ENCODE measurements around the gene DLG2. TPM values are rescaled to one million over a fixed set of nuclear protein-coding genes. Genes with fewer than 3 reads are reported as not detected.

The DLG2 gene
- polyA plus RNA-seq, 6 donors from 2014 or later: 0.93 to 2.4 (median 1.3) TPM

DNA sequence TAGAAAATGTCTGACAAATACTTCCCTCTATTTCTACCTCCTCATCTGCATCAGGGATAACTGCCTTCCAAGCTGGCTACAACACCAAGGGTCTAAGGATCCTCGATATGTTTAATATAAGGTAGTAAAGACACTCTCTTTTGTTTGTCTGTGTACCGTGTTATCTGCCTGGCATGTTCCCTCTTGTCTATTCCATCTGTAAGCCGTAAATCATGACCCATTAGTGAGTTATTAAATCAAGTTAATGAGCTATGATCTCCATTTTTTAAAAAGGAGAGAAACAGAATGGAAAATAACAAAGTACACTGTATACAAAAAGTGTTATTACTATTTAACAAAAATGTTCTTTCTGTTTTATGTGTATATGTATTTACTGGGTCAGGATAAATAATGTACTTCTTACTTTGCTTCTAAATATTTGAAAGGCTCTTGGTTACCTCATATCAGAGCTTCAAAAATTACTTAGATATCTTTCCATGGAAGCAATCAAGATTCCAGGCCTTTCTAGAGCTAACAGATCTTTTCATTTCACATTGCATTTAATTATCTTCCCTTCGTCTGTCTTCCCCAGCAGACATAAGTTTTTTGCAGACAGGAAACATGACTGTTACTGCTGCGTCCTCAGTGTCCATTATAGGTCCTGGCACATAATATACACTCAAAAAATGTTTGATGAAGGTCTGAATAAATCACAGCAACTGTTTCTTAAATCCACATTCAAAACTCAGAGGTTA, 1998.4 kb downstream of the DLG2 start:
- Mint-ChIP-seq H3K36me3 (no peaks in the 10 kb centered on the region), H3K27ac (no peak overlapping the region), H3K27me3 (peaks cover 5 to 27% (median 14%) of the 10 kb centered on the region in 3 donors), H3K4me1 (no peaks in the 10 kb centered on the region), H3K4me3 (no peak overlapping the region), H3K9me3 (peaks cover 0 to 2% (median 0%) of the 10 kb centered on the region in 7 donors)
- ATAC-seq (ENCODE audit: low read depth in 2 of 2) (no peak), DNase-seq (no peak)

DNA sequence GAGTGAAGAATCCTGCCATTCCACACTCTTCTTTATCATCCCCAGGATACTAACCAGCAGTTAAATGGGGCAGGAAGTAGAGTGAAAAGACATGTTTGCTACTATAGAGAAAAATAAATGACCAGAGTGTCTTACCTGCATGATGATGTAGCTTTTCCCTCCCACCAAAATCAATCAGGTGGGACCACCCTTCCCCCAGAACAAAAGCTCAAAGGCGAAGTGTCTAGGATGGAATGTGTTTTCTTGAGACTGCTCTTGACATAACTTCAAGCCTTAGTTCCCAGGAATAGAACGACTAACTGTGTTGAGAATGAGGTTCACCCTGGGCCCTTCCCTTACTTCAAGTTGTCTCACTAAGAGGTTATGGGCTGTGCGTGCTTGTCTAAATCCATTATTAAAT, 2001.8 kb downstream of the DLG2 start:
- no peak overlapping the region for H3K4me3 Mint-ChIP-seq
- ATAC-seq (ENCODE audit: low read depth in 2 of 2): no peak
- peaks cover 0 to 2% (median 0%) of the 10 kb centered on the region in 7 donors for H3K9me3 Mint-ChIP-seq

DNA sequence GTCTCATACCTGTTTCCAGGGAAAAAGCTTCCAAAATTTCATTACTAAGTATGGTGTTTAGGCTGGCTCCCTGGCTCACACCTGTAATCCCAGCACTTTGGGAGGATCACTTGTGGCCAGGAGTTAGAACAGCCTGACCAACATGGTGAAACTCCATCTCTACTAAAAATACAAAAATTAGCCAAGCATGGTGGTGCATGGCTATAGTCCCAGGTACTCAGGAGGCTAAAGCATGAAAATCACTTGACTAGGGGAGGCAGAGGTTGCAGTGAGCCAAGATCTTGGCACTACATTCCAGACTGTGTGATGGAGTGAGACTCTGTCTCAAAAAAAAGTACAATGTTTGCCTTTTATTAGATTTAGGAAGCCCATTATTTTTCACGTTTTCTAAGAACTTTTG, 2009.5 kb downstream of the DLG2 start:
- Mint-ChIP-seq H3K9me3 (no peaks in the 10 kb centered on the region), H3K4me3 (no peak overlapping the region), H3K27ac (no peak overlapping the region)

More for the DNA sequence above, 2001.8 kb downstream of the DLG2 start:
- Mint-ChIP-seq H3K36me3 (no peaks in the 10 kb centered on the region), H3K27me3 (peaks cover 5 to 18% (median 12%) of the 10 kb centered on the region in 3 donors), H3K4me1 (no peaks in the 10 kb centered on the region), H3K27ac (no peak overlapping the region)
- DNase-seq: no peak

DNA sequence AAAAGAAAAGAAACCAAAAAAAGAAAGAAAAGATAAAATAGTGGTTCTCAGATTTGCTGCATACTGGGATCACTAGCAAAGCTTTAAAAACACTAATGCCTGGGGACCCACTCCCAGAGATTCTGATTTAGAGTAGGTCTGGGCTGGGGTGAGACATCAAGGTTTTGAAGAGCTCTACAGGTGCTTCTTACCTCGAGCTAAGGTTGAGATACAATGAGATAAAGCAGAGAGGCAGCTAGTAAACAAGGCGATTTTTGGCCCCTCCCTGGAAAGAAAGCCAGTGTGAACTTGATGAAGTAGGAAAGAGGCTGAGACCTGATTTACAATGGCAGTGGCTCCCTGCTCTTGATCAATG, 2013.4 kb downstream of the DLG2 start:
- no peak for ATAC-seq (ENCODE audit: low read depth in 2 of 2)
- Mint-ChIP-seq H3K4me3 (no peak overlapping the region), H3K9me3 (peaks cover 0 to 2% (median 0%) of the 10 kb centered on the region in 7 donors), H3K4me1 (no peaks in the 10 kb centered on the region), H3K27ac (no peak overlapping the region), H3K27me3 (peaks cover 3 to 14% (median 8%) of the 10 kb centered on the region in 3 donors), H3K36me3 (no peaks in the 10 kb centered on the region)
- DNase-seq: no peak

More for the DNA sequence above, 2009.5 kb downstream of the DLG2 start:
- Mint-ChIP-seq H3K27me3 (peaks cover 11 to 14% (median 12%) of the 10 kb centered on the region in 3 donors), H3K4me1 (no peaks in the 10 kb centered on the region), H3K36me3 (no peaks in the 10 kb centered on the region)
- no peak for DNase-seq
- no peak for ATAC-seq (ENCODE audit: low read depth in 2 of 2)

DNA sequence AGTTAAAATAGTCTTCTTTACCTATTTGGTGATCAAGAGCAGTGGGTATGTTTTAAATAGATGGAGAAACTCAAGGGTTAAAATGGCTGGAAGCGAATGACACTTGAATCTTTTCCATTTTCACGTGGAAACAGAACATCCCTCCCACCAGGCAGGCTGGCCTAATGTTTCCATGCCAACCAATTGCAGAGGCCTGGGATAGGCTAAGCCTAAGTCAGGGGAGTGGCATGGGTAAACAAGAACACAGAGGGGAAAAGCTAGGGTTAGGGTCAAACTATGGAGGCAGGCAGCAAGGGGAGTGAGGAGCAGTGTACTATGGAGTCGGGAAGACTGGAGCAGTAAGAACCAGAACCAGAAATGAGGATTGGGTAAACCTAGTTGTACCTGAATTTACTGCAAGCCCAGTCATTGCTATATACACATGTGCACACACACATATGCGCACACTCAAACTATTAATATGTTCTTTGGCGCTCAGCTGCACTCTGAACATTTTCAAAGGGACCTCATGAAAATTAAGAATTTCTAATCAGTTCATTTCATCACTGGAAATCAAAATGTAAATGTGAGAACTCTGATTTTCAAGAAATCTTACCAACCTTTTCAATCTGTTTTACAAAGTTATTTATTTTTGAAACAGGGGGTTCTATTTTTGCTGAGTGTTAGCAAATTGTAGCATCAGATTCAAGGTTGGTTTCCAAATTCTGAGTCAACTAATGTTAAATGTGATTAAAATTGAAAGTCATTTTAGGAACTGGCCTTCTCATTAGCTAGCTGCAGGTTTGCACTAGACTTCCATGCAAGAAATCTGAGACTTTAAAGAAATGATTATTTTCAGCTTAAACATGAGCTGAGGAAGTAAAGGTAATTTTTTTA, 2014.0 kb downstream of the DLG2 start:
- Mint-ChIP-seq H3K36me3 (no peaks in the 10 kb centered on the region), H3K9me3 (peaks cover 0 to 2% (median 0%) of the 10 kb centered on the region in 7 donors), H3K27ac (peak overlapping the region in 2 of 6 donors; percentile 1 to 39), H3K27me3 (peaks cover 0 to 19% (median 8%) of the 10 kb centered on the region in 3 donors), H3K4me1 (no peaks in the 10 kb centered on the region), H3K4me3 (no peak overlapping the region)
- DNase-seq: no peak
- ATAC-seq (ENCODE audit: low read depth in 2 of 2): no peak

DNA sequence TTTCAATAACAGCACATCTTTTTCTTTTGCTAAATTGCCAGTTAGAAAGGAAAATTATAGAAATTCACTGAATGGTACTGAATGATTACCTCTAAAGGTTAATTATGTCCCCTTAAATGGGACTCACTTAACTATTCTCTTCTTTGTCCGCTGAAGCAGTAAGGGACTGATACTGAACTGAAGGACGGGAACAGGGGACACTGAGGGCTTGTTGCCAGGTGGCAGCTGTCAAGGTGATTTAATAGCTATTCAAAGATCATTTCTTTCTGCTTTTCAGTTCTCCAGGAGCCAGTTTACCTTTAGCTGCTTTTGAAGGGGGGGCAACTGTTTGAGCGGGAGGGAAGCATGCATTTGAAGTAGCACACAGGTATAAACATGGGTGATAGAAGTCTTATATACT, 2015.5 kb downstream of the DLG2 start:
- no peak overlapping the region for H3K4me3 Mint-ChIP-seq
- H3K27me3 Mint-ChIP-seq: peaks cover 0 to 19% (median 8%) of the 10 kb centered on the region in 3 donors
- H3K27ac Mint-ChIP-seq: peak overlapping the region in 1 of 6 donors; percentile 48
- no peaks in the 10 kb centered on the region for H3K36me3 Mint-ChIP-seq
- no peak for ATAC-seq (ENCODE audit: low read depth in 2 of 2)
- no peaks in the 10 kb centered on the region for H3K4me1 Mint-ChIP-seq
- H3K9me3 Mint-ChIP-seq: peaks cover 0 to 2% (median 0%) of the 10 kb centered on the region in 7 donors
- DNase-seq: no peak

DNA sequence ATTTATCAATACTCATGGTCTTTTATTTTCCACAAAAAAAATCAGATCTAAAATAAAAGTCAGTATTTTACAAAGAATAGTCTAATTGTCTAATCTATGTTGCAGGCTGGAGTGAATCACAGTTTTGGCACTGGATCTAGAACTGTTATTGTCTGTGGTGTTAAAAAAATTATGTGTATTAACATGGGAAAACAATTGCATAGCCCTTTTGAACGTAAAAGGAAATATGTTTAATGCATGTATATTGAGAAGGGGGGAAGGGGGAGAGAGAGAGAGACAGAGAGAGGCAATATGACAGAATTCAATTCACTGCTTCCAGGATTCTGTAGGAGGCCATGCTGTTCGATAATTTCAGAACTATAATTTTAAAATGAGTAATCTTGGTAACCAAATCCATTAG, 2016.1 kb downstream of the DLG2 start:
- Mint-ChIP-seq H3K4me3 (no peak overlapping the region), H3K9me3 (peaks cover 0 to 2% (median 0%) of the 10 kb centered on the region in 7 donors), H3K36me3 (no peaks in the 10 kb centered on the region), H3K27me3 (peaks cover 0 to 19% (median 7%) of the 10 kb centered on the region in 3 donors), H3K4me1 (no peaks in the 10 kb centered on the region), H3K27ac (no peak overlapping the region)
- ATAC-seq (ENCODE audit: low read depth in 2 of 2) (no peak), DNase-seq (no peak)

DNA sequence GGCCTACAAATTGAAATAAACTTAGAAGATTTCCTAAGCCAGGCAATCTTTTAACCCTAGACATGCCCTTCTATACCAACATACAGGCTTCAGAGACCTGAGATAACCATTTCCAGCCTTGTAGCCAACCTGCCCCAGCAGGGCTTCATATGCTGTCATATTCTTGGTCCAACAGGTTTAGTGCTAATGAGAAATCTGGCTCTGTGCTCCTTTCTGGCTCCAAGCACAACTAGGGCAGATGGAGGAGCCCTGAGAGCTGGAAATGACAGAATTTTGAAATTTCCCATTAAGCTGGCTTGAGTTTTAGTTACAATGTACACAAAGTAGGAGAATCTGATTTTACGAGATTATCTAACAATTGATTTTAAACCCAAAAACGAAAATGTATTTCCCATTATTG, 2018.0 kb downstream of the DLG2 start:
- H3K9me3 Mint-ChIP-seq: peaks cover 0 to 2% (median 0%) of the 10 kb centered on the region in 7 donors
- H3K27me3 Mint-ChIP-seq: peaks cover 0 to 19% (median 0%) of the 10 kb centered on the region in 3 donors
- DNase-seq: no peak
- ATAC-seq (ENCODE audit: low read depth in 2 of 2): no peak
- peaks cover 0 to 6% (median 0%) of the 10 kb centered on the region in 3 donors for H3K4me1 Mint-ChIP-seq
- H3K36me3 Mint-ChIP-seq: no peaks in the 10 kb centered on the region
- no peak overlapping the region for H3K4me3 Mint-ChIP-seq
- H3K27ac Mint-ChIP-seq: no peak overlapping the region

DNA sequence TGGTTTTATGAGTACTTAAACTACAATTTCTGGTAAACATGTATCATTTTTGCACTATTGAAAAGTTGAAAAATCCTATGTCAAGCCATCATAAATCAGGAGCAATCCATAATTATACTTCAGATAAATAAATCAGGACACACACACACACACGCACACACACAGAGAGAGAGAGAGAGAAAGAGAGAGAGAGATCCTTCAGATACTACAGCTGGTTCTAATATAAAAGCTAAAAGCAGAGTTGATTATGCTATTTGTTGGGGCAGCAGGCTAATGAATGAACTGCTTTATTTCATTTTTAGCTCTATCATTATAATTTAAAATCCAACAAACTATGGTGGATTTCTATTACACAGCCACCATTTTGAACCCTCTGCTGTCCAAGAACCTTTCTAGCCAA, 2018.6 kb downstream of the DLG2 start:
- Mint-ChIP-seq H3K4me3 (no peak overlapping the region), H3K9me3 (peaks cover 0 to 2% (median 0%) of the 10 kb centered on the region in 7 donors), H3K27ac (no peak overlapping the region), H3K4me1 (peaks cover 0 to 6% (median 0%) of the 10 kb centered on the region in 3 donors), H3K36me3 (no peaks in the 10 kb centered on the region), H3K27me3 (peaks cover 0 to 19% (median 0%) of the 10 kb centered on the region in 3 donors)
- DNase-seq (no peak), ATAC-seq (ENCODE audit: low read depth in 2 of 2) (no peak)

DNA sequence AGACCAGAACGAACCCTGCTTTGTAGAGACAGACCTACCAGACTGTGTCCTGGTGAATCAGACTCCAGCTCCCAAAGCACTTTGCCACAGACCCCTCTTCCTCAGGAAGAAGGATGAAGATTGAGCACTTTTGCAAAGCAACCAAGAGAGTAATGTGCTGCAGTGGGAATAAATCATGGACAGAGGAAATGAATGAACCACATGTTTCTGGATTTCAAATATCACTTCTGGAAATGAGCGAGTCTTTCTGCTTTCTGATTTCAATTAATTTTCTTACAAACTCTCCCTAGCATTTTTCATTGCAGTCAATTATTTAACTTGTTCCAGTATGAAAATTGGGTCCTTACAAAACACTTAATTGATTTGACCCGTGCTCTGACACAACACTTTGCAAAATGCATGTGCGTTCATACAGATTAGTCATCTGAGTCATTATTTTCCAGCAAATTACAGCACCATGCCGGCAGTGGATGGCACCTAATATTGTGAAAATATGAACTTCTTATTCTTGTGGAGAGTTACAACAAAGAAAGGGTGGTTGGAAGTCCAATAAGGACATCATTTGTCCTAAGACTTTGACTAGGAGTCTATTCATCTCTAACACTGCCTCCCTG, 2025.1 kb downstream of the DLG2 start:
- Mint-ChIP-seq H3K4me1 (peaks cover 6 to 12% (median 6%) of the 10 kb centered on the region in 3 donors), H3K27ac (no peak overlapping the region), H3K9me3 (no peaks in the 10 kb centered on the region), H3K4me3 (no peak overlapping the region), H3K27me3 (peaks cover 0 to 13% (median 0%) of the 10 kb centered on the region in 3 donors), H3K36me3 (no peaks in the 10 kb centered on the region)
- DNase-seq (no peak), ATAC-seq (ENCODE audit: low read depth in 2 of 2) (no peak)

DNA sequence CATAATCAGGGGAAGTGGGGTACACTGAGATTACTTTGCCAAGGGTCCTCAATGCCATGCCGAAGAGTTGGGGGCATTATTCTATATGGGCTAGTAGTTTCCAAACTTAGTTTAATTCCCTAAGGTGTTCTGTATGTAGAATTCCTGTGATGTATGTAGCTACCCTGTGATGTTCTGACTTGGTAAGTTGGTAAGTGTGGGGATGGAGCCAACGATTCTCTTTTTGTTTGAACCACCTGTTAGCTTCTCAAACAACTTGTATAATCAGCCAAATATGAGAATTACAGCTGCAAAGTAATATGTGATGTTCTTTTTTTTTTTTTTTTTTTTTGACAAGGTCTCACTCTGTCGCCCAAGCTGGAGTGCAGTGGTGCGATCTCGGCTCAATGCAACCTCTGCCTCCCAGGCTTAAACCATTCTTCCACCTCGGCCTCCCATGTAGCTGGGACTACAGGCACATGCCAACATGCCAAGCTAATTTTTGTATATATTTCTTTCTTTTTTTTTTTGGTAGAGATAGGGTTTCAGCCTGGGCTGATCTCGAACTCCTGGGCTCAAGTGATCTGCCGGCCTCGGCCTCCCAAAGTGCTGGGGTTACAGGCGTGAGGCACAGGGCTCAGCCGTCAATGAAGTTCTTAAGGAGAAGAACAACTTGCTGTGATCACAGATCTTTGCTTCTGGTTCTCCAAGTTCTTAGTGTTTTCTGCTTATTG, 2025.8 kb downstream of the DLG2 start:
- ATAC-seq (ENCODE audit: low read depth in 2 of 2) (no peak), DNase-seq (no peak)
- H3K27ac Mint-ChIP-seq: no peak overlapping the region
- H3K36me3 Mint-ChIP-seq: no peaks in the 10 kb centered on the region
- H3K4me3 Mint-ChIP-seq: no peak overlapping the region
- H3K27me3 Mint-ChIP-seq: peaks cover 0 to 13% (median 0%) of the 10 kb centered on the region in 3 donors
- peaks cover 6 to 12% (median 6%) of the 10 kb centered on the region in 3 donors for H3K4me1 Mint-ChIP-seq
- no peaks in the 10 kb centered on the region for H3K9me3 Mint-ChIP-seq

DNA sequence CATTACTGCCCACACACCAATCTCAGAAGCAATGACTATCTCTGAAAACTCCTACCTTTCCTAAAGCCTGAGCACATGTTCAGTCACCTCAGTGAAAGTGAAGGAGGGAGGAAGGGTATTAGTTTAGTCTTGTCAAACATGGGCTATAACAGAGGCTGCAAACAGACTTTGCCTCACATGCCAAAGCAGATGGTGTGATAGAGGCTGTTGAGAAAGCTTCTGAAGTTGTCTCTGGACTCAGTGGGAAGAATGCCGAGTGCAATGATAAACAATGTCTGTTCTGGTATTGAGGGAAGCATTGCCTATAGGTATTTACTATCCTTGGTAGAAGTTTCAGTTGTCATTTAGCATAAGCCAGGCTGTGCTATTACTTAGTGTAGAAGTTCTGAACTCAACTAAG, 2026.5 kb downstream of the DLG2 start:
- DNase-seq (no peak), ATAC-seq (ENCODE audit: low read depth in 2 of 2) (no peak)
- peaks cover 6 to 12% (median 6%) of the 10 kb centered on the region in 3 donors for H3K4me1 Mint-ChIP-seq
- H3K27ac Mint-ChIP-seq: no peak overlapping the region
- H3K36me3 Mint-ChIP-seq: no peaks in the 10 kb centered on the region
- peaks cover 0 to 13% (median 0%) of the 10 kb centered on the region in 3 donors for H3K27me3 Mint-ChIP-seq
- H3K9me3 Mint-ChIP-seq: no peaks in the 10 kb centered on the region
- no peak overlapping the region for H3K4me3 Mint-ChIP-seq

DNA sequence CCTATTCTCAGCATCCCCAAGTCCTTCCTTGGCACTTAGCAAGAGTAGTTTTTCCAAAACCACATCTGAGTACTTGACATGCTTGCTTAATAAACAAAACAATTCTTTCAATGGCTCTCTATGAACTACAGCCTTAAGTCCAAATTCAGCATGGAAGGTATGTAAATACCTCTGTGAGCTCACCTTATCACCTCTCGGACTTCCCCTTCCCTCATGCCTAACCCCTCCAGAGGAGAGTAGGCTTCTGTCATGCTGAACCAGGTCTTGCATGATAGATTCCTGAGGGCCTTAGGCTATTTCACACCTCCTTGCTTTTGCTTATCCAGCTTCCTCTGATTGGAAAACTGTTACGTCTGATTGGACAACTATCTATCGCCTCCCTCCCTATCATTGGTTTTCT, 2028.1 kb downstream of the DLG2 start:
- Mint-ChIP-seq H3K27me3 (peaks cover 0 to 13% (median 0%) of the 10 kb centered on the region in 3 donors), H3K27ac (peak overlapping the region in 1 of 6 donors; percentile 71), H3K4me3 (no peak overlapping the region), H3K36me3 (no peaks in the 10 kb centered on the region), H3K9me3 (peaks cover 0 to 3% (median 0%) of the 10 kb centered on the region in 7 donors), H3K4me1 (peaks cover 0 to 12% (median 6%) of the 10 kb centered on the region in 3 donors)
- ATAC-seq (ENCODE audit: low read depth in 2 of 2) (no peak), DNase-seq (no peak)
